NCI-H460 (cell line): ENCODE results near the gene ANO7. TPM values are rescaled to one million over a fixed set of nuclear protein-coding genes. Genes with fewer than 3 reads are reported as not detected.

Experiments used
- DNase-seq: peaks from one replicate; pipeline ENCODE4 v3.0.0-alpha.2; 2016; ENCODE audit warnings: low read depth; ENCODE audit errors: extremely low read depth
- total RNA-seq: library from RNA; depleted of rRNA; stranded (reverse); fragments of >200 nt; shearing (Covaris generic); gene quantifications from 2 replicates; pipeline ENCODE4 v1.2.3, GENCODE V29; 2014

The ANO7 gene
- total RNA-seq, 1 experiment from 2014 or later, result 1.9 TPM

- no peak for DNase-seq
Measured at GRCh38 chr2:241157841-241158545, 30.5 kb upstream of the ANO7 start.

- DNase-seq, result no peak
Measured at GRCh38 chr2:241158546-241158900, 30.0 kb upstream of the ANO7 start.

- DNase-seq, result no peak
Measured at GRCh38 chr2:241159116-241159515, 29.4 kb upstream of the ANO7 start.

- DNase-seq, result no peak
Measured at GRCh38 chr2:241160318-241160717, 28.2 kb upstream of the ANO7 start.

- DNase-seq, result no peak
Measured at GRCh38 chr2:241161646-241162281, 26.7 kb upstream of the ANO7 start.

- no peak for DNase-seq
Measured at GRCh38 chr2:241163601-241164118, 24.8 kb upstream of the ANO7 start.

GRCh38 chr2:241168366-241168765 is 20.1 kb upstream of the ANO7 start:
- no peak for DNase-seq

- DNase-seq, result no peak
Measured at GRCh38 chr2:241173557-241173956, 14.9 kb upstream of the ANO7 start.

GRCh38 chr2:241177526-241178334 is 10.7 kb upstream of the ANO7 start:
- no peak for DNase-seq

- DNase-seq, result no peak
Measured at GRCh38 chr2:241178961-241179360, 9.5 kb upstream of the ANO7 start.

GRCh38 chr2:241179899-241180298 is 8.6 kb upstream of the ANO7 start:
- no peak for DNase-seq

- no peak for DNase-seq
Measured at GRCh38 chr2:241180495-241180894, 8.0 kb upstream of the ANO7 start.

GRCh38 chr2:241182126-241182525 is 6.4 kb upstream of the ANO7 start:
- DNase-seq, result no peak

GRCh38 chr2:241182531-241183133 is 5.8 kb upstream of the ANO7 start:
- no peak for DNase-seq

GRCh38 chr2:241183221-241183620 is 5.3 kb upstream of the ANO7 start:
- no peak for DNase-seq

- no peak for DNase-seq
Measured at GRCh38 chr2:241184901-241185300, 3.6 kb upstream of the ANO7 start.

GRCh38 chr2:241185961-241186360 is 2.5 kb upstream of the ANO7 start:
- no peak for DNase-seq

- no peak for DNase-seq
Measured at GRCh38 chr2:241187101-241187917, 1.2 kb upstream of the ANO7 start.

GRCh38 chr2:241187918-241188234 is 601 bp upstream of the ANO7 start:
- no peak for DNase-seq

- no peak for DNase-seq
Measured at GRCh38 chr2:241189093-241189855, 797 bp downstream of the ANO7 start.
